ENCODE measurements around the gene ATP12A. TPM values are rescaled to one million over a fixed set of nuclear protein-coding genes. Genes with fewer than 3 reads are reported as not detected.

ATP12A gene
- under 1 TPM; under 0.01 to 0.26 TPM for total RNA-seq

GRCh38 chr13:24680258-24680920 lies at the start of gene ATP12A:
Gene ATP12A (plus strand): TSS chr13:24680408. CDS start chr13:24680744, 336 bp downstream.
- intact Hi-C loops (cut with DNase I): no loop called here
- ATAC-seq (peak; percentile 54), DNase-seq (peak; percentile 20 to 57 (median 32))
- 0 to 1% methylated on average over 5 to 74 of the region's 75 CpGs for WGBS, 2 donors
- peak in 2 of 7 experiments; percentile 14 to 30 for TF ChIP-seq CTCF (IDR thresholded peaks at IDR 0.05)
- peak in 1 of 3 donors; percentile 38 for TF ChIP-seq POLR2A (IDR thresholded peaks at IDR 0.05)
- H3K4me3 ChIP-seq: peak within 1 kb of the TSS; percentile 13 to 41
- no peaks in the 10 kb centered on the region for H3K9me3 ChIP-seq
- H3K27ac ChIP-seq: no peak within 1 kb of the TSS
- H3K36me3 ChIP-seq (replicated peaks in 1 of 2; ENCODE audit: insufficient read depth in 1 of 2, low read depth in 2 of 2): no peaks in the 10 kb centered on the region
- peaks cover 34% of the 10 kb centered on the region for H3K4me1 ChIP-seq
- peaks cover 0 to 5% of the 10 kb centered on the region in 2 donors for H3K27me3 ChIP-seq

- H3K9me3 ChIP-seq: no peaks in the 10 kb centered on the region
- H3K27me3 ChIP-seq: no peaks in the 10 kb centered on the region
- DNase-seq (no peak), ATAC-seq (no peak)
- TF ChIP-seq POLR2A (IDR thresholded peaks at IDR 0.05): no peak
- TF ChIP-seq CTCF (IDR thresholded peaks at IDR 0.05): no peak
- H3K27ac ChIP-seq: no peak overlapping the region
- WGBS, 2 donors: 64 to 71% methylated on average over 13 of the region's 13 CpGs
- H3K4me1 ChIP-seq: no peaks in the 10 kb centered on the region
- intact Hi-C loops (cut with DNase I): no loop called here
- no peaks in the 10 kb centered on the region for H3K36me3 ChIP-seq (replicated peaks in 1 of 2; ENCODE audit: insufficient read depth in 1 of 2, low read depth in 2 of 2)
- no peak overlapping the region for H3K4me3 ChIP-seq
Observed at GRCh38 chr13:24630851-24631620, 49.2 kb upstream of the ATP12A start.

GRCh38 chr13:24631922-24632321 lies 48.3 kb upstream of the ATP12A start:
- intact Hi-C loops (cut with DNase I): no loop called here
- H3K36me3 ChIP-seq (replicated peaks in 1 of 2; ENCODE audit: insufficient read depth in 1 of 2, low read depth in 2 of 2): no peaks in the 10 kb centered on the region
- no peaks in the 10 kb centered on the region for H3K9me3 ChIP-seq
- H3K27ac ChIP-seq: no peak overlapping the region
- no peaks in the 10 kb centered on the region for H3K4me1 ChIP-seq
- no peak for DNase-seq
- H3K27me3 ChIP-seq: no peaks in the 10 kb centered on the region
- ATAC-seq: no peak
- TF ChIP-seq POLR2A (IDR thresholded peaks at IDR 0.05) (no peak), CTCF (IDR thresholded peaks at IDR 0.05) (no peak)
- WGBS, 2 donors: 57 to 64% methylated on average over 5 of the region's 5 CpGs
- no peak overlapping the region for H3K4me3 ChIP-seq

GRCh38 chr13:24632382-24633121 lies 47.7 kb upstream of the ATP12A start:
- Histone ChIP-seq H3K9me3 (no peaks in the 10 kb centered on the region), H3K4me3 (no peak overlapping the region), H3K36me3 (replicated peaks in 1 of 2; ENCODE audit: insufficient read depth in 1 of 2, low read depth in 2 of 2) (no peaks in the 10 kb centered on the region), H3K27me3 (no peaks in the 10 kb centered on the region), H3K4me1 (no peaks in the 10 kb centered on the region), H3K27ac (no peak overlapping the region)
- intact Hi-C loops (cut with DNase I): no loop called here
- no peak for TF ChIP-seq CTCF (IDR thresholded peaks at IDR 0.05)
- TF ChIP-seq POLR2A (IDR thresholded peaks at IDR 0.05): no peak
- DNase-seq (no peak), ATAC-seq (no peak)
- WGBS, 2 donors: 63 to 65% methylated on average over 6 of the region's 6 CpGs

Measured in body of pancreas (tissue), 4 donors.